T47D (cell line): ENCODE measurements around the gene RAB6B.

Experiments
- DNase-seq, 2 experiments: peaks; one replicate each; pipeline versions ENCODE4 v3.0.0 to v3.0.0-alpha.2; 2011 to 2012; ENCODE audit warnings: low read depth in 1 of 2, low spot score in 1 of 2
- JUND ChIP-seq: IDR thresholded peaks from 2 replicates; pipeline ENCODE4 v1.6.1; 2012; ENCODE audit warnings: low read depth
- in situ Hi-C: cut with HindIII; loops from 2 replicates; pipeline ENCODE4 v1.10.0; 2016; ENCODE audit warnings: low sequenced_read_pairs, low pct_unique_long_range_greater_than_20kb

RAB6B gene

DNA sequence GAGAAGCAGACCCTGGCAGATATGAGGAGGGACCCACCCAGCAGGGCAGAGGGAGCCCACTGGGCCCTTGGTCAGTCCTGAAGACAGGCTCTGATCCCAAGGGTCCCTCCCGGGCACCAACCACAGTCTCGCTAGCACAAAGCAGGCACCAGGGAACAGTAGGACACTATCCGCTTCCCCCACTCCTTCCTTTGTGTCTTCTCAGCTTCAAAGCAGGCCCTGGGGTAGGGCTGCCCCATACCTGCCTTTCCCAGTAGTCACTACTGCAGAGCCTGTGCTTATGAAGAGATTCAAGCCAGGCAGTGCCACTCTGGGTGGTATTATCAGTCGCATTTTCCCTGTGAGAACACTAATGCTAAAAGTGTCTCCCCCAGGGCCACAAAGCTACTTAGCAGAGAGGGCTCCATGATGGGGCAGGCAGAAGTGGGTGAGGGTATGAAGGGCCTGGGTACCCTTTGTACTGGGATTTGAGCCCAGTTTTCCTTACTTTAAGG is 57.3 kb downstream of the RAB6B start:
- DNase-seq: no peak

DNA sequence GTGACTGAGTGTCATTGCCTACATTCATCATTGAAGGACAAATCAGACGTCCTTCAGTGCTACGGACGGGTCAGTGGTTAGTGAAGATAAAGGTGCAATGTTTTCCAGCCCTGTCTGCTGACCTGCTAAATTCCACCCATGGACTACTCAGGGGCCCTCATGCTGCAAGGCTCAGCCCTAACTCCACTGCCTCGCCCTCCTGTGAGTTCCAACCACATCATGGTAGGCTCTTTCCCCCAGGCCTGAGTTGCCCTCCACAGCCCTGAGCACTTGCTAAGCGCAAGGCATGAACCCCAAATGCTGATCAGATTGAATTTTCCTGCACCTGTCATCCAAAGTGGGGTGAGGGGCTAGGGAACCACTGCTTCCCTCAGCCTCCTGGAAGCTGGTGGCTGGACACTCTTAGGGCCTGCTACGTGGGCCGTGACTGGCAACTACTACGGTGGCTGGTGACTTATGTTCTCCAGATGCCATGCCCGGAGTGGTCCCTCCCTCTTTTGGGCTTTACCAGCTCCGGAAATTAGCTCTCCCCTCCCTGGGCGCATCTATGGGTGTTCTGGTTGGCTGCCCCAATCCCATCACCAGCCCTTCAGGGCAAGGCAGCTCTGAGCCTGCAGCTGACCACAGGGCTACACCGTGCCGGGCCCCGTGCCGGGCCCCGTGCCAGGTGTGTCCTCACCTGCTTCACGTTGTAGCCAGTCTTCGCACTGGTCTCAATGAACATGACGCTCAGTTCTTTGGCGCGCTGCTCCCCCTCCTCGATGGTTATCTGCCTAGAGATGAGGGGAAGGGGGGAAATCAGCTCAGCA is 58.0 kb downstream of the RAB6B start:
- DNase-seq: no peak
- in situ Hi-C loops: no loop called here
- TF ChIP-seq JUND: no peak

More for the DNA sequence above, 57.3 kb downstream of the RAB6B start:
- TF ChIP-seq JUND: no peak
- in situ Hi-C loops: no loop called here

DNA sequence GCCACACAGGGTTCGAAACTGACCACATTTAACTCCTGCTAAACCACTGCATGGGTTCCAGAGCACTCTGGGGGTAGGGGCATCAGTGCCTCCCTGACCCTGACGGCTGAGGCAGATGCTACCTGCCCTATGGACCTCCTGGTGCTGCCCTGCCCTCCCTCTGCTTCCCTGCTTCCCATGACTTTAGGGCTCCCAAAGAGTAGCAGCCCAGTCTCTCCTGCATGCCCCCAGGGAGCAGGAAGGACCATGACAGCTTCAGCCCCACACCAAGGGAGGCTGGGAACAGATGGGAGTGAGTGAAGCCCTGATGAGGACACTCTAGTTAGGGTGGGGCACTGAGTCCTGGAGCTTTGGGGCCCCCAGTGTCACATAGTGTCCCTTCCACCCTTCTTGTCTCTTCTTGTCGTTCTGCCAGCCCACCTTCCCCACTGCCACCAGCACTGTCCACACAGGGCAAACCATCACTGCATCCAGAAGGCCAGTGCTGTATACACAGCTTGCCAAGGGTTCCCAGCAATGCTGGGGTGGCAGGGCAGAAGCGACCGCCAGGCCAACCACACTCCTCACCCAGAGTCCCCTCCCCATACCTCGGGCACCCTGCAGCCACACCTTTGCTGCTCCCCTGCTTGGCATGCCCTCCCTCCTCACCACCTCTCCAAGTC is 59.1 kb downstream of the RAB6B start:
- TF ChIP-seq JUND: no peak
- no peak for DNase-seq
- in situ Hi-C loops: no loop called here

DNA sequence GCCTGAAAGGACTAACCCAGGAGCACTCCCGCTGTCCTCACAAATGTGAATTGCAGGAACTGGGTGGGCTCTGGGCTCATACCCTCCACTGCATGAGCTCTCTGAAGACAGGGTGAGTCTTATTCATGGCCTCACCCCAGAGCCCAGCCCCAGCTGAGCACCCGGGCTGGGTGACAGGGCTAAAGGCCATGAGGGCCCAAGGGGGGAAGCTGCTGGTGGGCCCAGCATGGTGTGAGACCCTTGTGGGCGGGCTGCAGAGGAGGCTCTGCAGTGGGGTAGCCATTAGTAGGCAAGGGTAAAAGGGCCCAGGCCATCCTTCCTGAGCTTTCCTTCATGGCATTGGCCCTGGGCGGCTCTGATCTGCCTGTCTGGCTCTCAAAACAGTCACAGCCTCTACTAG is 59.7 kb downstream of the RAB6B start:
- DNase-seq: no peak
- in situ Hi-C loops: no loop called here
- TF ChIP-seq JUND: no peak

DNA sequence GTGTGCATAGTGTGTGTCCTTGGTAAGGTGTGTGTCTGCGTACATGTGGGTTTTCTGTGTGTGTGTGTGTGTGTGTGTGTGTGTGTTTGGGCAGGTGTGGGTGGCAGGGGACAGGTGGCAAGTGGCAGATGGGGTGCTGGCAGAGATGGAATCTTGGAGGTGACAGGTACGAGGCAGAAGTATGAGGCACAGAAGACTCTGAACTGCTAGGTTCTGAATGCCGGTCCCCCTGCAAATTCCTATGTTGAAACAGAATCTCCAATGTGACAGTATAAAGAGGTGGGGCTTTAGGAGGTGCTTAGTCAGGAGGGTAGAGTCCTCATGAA is 60.3 kb downstream of the RAB6B start:
- no peak for TF ChIP-seq JUND
- DNase-seq: no peak
- in situ Hi-C loops: no loop called here

DNA sequence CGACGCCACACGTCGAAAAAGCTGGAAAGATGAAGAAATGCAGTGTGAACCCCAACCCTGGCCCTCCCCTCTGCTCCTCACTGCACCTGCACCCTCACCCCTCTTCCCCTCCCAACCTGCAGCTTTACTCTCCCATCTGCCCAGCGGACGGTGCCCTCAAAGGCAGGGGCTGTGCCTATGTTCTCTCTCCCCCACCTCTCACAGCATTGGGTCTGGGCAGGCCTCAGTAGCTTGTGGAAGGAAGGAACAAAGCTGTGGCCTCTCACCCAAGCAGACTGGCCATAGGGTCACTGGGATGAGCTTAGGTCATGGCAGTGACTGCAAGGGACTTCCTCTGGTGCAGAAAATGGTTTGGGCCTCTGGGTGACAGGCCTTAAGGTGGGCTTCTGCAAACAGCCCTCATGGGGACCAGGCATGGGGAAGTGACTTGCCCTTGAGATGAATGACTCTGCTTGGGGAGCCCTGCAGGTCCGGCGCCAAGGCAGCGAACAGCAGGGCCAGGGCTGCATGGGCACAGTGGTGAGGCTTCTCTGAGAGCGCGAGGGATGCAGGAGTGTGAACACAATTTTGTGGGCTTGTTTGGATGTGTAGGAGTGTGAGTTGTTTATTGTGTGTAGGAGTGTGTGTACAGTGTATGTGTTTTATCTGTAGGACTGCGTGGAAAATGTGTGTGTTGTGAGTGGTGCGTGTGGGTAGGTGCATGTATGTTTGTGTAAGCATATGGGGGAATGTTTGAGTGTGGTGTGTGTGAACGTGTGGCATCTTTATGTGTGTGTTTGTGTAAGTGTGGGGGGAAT is 60.9 kb downstream of the RAB6B start:
- no peak for TF ChIP-seq JUND
- in situ Hi-C loops: no loop called here
- no peak for DNase-seq

DNA sequence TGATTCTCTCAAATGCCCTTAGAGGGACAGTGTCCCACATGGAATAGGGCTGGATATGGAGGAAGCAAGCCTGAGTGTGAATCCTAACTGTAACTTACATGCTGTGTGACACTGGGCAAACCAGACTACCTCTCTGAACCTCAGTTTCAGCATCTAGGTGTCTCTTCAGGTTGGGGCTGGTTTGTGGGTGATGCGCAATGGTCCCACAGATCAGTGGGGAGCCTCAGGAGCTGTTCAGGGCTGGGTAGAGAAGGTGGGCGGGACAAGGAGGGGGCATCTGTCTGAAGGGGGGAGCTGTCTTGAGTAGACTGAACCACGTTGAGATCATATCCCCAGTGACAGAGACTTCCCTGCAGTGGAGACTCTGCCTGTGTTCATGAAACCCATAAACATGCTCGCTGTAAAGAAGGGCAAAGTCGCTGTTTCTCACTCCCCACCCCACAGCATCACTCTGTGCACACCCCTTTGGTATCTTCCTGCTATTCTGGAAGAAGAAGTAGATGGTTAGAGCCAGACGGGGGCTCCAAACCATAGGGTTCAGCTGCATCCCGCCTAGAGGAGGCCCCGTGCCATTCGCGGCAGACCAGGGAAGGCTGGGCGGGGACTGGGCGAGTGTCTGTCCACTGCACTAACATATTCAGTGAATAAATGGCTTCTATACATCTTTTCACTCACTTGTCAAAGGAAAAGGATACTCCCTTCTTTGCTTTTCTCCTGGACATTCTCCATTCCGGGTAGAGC is 61.6 kb downstream of the RAB6B start:
- in situ Hi-C loops: no loop called here
- TF ChIP-seq JUND: no peak
- DNase-seq: no peak

DNA sequence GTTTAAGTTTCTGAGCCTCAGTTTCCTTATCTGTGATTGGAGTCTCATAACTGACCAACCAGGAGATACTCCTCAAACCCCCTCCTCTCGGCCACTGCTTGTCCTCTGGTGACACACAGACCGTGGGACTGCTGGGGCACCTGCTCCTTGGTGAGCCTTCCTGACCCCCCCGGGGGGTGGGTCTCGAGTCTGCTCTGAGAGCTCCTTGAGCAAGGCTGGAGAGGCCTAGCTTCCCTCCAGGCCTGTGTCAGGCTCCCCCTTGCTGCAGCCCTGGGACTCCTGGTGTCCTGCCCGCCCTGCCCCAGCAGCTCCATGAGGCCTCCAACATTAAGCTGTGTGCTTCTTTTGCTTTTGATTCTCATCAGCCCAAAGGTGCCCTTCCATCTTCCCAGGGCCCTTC is 62.4 kb downstream of the RAB6B start:
- in situ Hi-C loops: no loop called here
- no peak for DNase-seq
- TF ChIP-seq JUND: no peak

DNA sequence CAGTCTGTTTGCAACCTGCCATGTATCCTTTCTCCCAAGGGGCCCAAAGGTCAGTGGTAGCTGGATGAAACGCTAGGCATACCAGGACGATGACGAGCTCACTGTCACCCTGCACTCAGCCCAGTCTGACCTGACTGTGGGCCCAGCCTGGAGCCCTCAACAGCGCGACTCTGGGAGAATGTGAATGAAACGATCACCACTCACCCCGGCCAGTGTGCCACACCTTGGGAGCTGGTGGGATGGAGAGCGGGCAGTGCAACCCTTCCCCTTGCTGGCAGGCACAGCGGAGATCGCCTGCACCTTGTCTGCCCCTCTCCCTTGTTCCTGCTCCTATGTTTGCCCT is 62.9 kb downstream of the RAB6B start:
- in situ Hi-C loops: no loop called here
- no peak for TF ChIP-seq JUND
- DNase-seq: no peak

DNA sequence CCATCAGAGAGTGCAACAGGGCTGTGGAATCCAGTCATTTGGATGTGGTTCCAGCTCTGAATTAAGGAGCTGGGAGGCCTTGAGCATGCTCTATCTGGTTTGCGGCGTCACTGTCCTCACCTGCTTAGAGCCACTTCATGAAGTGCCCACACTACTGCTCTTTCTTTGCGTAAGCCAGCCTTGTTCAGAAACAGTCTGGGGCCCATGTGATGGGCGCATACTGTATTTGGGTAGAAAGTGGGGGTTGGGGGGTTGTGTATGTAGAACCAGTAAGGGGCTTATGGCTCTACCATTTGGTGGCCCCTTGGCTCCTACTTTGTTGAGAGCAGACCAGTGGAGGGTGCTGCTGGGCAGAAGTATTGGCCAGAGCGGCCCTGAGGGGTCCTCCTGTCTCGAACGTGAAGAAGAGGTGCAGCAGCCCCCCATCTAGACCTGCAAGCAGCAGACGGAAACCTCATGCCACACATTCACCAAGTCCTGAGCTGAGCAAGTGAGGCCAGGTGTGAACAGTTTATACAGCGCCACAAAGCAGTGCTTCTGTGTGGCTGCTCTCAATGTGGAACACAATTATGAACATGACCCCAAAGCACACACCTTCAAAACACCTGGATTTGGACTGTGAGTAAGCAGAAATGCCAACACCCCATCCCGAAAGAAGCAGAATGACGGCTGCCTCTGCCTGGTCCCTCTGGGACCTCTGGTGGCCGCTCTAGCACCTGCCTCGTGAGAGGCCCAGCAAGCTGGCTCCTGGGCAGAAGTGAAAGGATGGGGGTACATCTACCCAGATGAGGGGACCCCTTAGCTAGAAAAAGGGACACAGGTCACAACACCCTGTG is 63.5 kb downstream of the RAB6B start:
- DNase-seq: peak; percentile 27 to 30
- TF ChIP-seq JUND: no peak
- in situ Hi-C loops: no loop called here

DNA sequence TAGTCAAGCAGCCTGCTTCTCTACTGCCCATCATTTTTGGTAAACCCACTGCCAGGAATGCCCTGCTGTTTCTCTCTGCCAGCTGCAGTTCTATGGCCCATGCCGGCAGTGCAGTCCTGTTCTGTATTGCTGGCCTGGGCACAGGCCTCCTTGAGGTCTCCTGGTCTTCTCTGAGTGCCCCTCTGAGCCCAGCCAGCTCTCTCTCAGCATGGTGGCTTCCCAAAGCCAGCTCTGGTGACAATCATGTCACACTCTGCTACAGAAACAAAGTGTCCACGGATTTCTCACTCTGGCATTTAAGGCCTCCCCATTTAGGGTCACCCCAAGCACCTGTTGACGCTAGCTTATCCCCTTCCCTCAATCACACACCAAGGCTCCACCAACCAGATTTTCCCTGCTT is 65.6 kb downstream of the RAB6B start:
- in situ Hi-C loops: no loop called here
- TF ChIP-seq JUND: no peak

DNA sequence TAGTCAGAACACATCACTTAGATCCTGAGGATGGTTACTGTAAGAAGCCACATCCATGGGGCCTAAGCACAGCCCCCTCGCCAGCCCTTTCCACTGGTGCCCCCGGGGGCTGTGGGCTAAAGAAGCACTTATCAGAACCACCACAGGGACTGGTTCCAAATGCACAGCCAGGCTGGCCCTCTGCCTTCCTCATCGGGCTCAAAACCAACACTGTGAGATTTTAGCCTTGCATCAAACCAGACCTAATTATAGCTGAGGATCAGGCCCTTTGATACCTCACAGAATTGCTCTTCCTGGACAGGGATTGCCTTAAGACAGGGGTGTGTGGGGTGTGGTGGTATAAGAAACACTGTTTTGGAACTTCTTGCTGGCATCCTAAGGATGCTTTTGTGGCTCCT is 66.4 kb downstream of the RAB6B start:
- no peak for TF ChIP-seq JUND
- in situ Hi-C loops: no loop called here
- DNase-seq: no peak

More for the DNA sequence above, 65.6 kb downstream of the RAB6B start:
- no peak for DNase-seq
